Measurements from ENCODE around the gene FAM234B.
A peak's percentile ranks its signal among the peaks of the same experiment; 100 is the strongest.

The FAM234B gene, protein sequence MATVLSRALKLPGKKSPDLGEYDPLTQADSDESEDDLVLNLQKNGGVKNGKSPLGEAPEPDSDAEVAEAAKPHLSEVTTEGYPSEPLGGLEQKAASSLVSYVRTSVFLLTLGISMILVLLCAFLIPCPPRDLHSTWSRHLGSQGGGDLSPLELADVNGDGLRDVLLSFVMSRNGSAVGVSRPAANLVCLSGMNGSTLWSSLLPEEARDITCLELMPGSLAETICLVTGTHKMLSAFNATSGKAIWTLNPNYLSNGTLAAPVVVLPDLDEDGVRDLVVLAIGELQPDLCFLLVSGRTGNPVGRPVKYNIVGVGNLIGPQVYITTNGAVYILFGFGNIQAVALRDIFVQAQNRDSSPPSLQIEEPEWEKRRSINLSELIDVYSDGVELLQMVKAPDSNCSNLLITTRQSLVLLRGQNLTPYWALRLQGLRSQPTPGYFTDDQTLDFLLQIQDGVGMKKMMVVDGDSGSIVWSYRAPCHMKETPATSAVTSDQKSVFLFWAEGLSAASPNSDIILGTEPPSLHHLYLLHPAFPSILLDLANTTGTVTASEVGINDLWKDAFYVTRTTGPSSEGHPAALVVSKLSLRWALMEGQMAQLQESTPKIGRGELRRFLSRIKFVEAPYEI

GRCh38 chr12:13044002-13044905, at the start of gene FAM234B:
Gene FAM234B (plus strand): TSS chr12:13044381. CDS start chr12:13044404, 23 bp downstream.
- H3K27me3 Mint-ChIP-seq = no peaks in the 10 kb centered on the region
- no peaks in the 10 kb centered on the region for H3K9me3 Mint-ChIP-seq
- H3K27ac Mint-ChIP-seq = peak within 1 kb of the TSS; percentile 85
- H3K4me1 Mint-ChIP-seq = peaks cover 15% of the 10 kb centered on the region
- DNase-seq (ENCODE audit: low spot score in 2 of 2) = peak; percentile 60 to 68
- peak; percentile 96 for ATAC-seq (ENCODE audit: low read depth)
- no peaks in the 10 kb centered on the region for H3K36me3 Mint-ChIP-seq
- peak within 1 kb of the TSS; percentile 89 for H3K4me3 Mint-ChIP-seq

GRCh38 chr12:12995088-12995487, 49.1 kb upstream of the FAM234B start:
- peaks cover 1% of the 10 kb centered on the region for H3K36me3 Mint-ChIP-seq
- H3K4me3 Mint-ChIP-seq = no peak overlapping the region
- H3K4me1 Mint-ChIP-seq = peaks cover 22% of the 10 kb centered on the region
- no peak overlapping the region for H3K27ac Mint-ChIP-seq
- H3K9me3 Mint-ChIP-seq = no peaks in the 10 kb centered on the region
- H3K27me3 Mint-ChIP-seq = peaks cover 2% of the 10 kb centered on the region
- DNase-seq (ENCODE audit: low spot score in 2 of 2) = no peak
- no peak for ATAC-seq (ENCODE audit: low read depth)

DNA sequence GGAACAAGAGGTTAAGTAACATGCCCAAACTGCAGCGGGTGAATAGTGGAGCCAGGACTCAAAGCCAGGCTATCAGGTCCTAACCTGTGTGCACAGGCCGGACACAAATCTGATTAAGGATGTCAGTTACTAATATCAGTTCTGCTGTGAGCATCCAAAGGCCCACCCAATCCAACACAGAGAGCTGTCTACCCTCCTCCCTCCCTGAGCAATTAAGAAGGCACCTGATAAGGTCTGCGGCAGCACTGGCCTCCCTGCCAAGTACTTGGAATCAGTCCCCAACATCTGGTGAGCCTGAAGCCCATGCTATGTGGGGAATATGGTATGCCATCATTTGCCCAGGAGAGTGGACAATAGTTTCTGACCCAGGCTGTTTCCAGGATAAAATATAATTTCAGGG, 48.0 kb upstream of the FAM234B start:
- Mint-ChIP-seq H3K27me3 (peaks cover 1% of the 10 kb centered on the region), H3K9me3 (no peaks in the 10 kb centered on the region), H3K36me3 (peaks cover 1% of the 10 kb centered on the region), H3K27ac (no peak overlapping the region), H3K4me3 (no peak overlapping the region), H3K4me1 (peaks cover 24% of the 10 kb centered on the region)
- DNase-seq (ENCODE audit: low spot score in 2 of 2) (no peak), ATAC-seq (ENCODE audit: low read depth) (no peak)

GRCh38 chr12:12997156-12997555, 47.0 kb upstream of the FAM234B start:
- Mint-ChIP-seq H3K4me3 (no peak overlapping the region), H3K9me3 (no peaks in the 10 kb centered on the region), H3K4me1 (peaks cover 26% of the 10 kb centered on the region), H3K27ac (no peak overlapping the region), H3K36me3 (no peaks in the 10 kb centered on the region), H3K27me3 (no peaks in the 10 kb centered on the region)
- no peak for ATAC-seq (ENCODE audit: low read depth)
- DNase-seq (ENCODE audit: low spot score in 2 of 2) = no peak

- Mint-ChIP-seq H3K9me3 (no peaks in the 10 kb centered on the region), H3K36me3 (no peaks in the 10 kb centered on the region), H3K4me1 (peaks cover 30% of the 10 kb centered on the region), H3K4me3 (no peak overlapping the region), H3K27ac (no peak overlapping the region), H3K27me3 (no peaks in the 10 kb centered on the region)
- DNase-seq (ENCODE audit: low spot score in 2 of 2) (no peak), ATAC-seq (ENCODE audit: low read depth) (no peak)
Measured at GRCh38 chr12:12997734-12998133, 46.4 kb upstream of the FAM234B start.

DNA sequence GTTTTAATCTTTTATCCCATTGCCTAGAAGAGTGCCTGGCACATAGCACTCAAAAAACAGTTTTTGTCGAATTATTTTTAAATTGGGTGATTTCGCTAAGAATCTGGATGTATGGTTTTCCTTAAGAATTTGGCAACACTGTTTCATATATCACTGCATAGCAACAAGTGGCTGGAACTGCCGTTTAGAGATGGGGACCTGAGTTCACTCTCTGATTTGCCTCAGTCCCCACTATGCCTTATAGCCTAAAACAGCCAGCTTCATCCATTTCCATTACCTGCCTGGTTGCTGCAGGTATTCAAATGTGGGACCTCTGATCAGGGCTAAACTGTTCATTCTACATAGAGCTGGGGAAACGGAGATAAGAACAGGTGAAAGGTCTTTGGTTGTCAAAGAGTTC, 45.9 kb upstream of the FAM234B start:
- no peaks in the 10 kb centered on the region for H3K36me3 Mint-ChIP-seq
- no peak for DNase-seq (ENCODE audit: low spot score in 2 of 2)
- no peaks in the 10 kb centered on the region for H3K9me3 Mint-ChIP-seq
- H3K27me3 Mint-ChIP-seq = no peaks in the 10 kb centered on the region
- no peak for ATAC-seq (ENCODE audit: low read depth)
- H3K4me3 Mint-ChIP-seq = no peak overlapping the region
- H3K4me1 Mint-ChIP-seq = peaks cover 29% of the 10 kb centered on the region
- no peak overlapping the region for H3K27ac Mint-ChIP-seq

- Mint-ChIP-seq H3K27me3 (no peaks in the 10 kb centered on the region), H3K4me3 (peak overlapping the region; percentile 88), H3K27ac (peak overlapping the region; percentile 82), H3K9me3 (no peaks in the 10 kb centered on the region), H3K36me3 (no peaks in the 10 kb centered on the region), H3K4me1 (peaks cover 27% of the 10 kb centered on the region)
- DNase-seq (ENCODE audit: low spot score in 2 of 2) = no peak
- ATAC-seq (ENCODE audit: low read depth) = no peak
Measured at GRCh38 chr12:12999271-12999958, 44.8 kb upstream of the FAM234B start.

DNA sequence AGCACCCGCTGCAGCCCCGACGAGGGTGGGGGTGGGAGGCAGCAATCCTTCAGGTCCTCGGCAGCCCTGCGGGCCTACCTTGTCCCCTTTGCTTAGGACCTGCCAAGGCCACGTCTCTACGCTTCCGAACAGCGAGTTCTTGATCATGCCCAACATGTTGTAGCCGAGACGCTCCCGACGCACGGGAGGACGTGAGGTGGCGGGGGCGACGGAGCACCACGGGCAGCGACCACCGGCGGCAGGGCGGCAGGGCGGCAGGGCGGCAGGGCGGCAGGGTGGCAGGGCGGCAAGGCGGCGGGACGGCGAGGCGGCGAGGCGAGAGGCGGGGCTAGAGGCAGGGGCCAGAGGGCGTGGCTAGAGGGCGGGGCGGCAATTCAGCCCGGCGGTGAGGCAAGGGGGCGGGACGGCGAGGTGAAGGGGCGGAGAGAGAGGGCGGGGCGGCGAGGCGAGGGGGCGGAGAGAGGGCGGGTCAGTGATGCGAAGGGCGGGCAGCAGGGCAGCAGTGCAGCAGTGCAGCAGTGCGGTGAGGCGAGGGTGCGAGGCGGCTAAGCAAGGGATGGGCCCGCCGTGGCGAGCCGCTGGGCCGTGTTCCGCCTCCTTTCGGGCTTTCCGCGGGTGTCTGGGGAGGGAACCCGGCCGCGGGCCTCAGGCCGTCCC, 44.1 kb upstream of the FAM234B start, which contains the start of gene HEBP1:
Gene HEBP1 (minus strand): TSS at position 307 of the 657 bp plus-strand sequence. CDS start 151 bp downstream, at position 156.
- no peaks in the 10 kb centered on the region for H3K9me3 Mint-ChIP-seq
- peaks cover 1% of the 10 kb centered on the region for H3K27me3 Mint-ChIP-seq
- peak; percentile 88 for ATAC-seq (ENCODE audit: low read depth)
- peak within 1 kb of the TSS; percentile 82 for H3K27ac Mint-ChIP-seq
- DNase-seq (ENCODE audit: low spot score in 2 of 2) = peak; percentile 97
- peaks cover 27% of the 10 kb centered on the region for H3K4me1 Mint-ChIP-seq
- peak within 1 kb of the TSS; percentile 88 for H3K4me3 Mint-ChIP-seq
- no peaks in the 10 kb centered on the region for H3K36me3 Mint-ChIP-seq

GRCh38 chr12:13000616-13000924, 43.6 kb upstream of the FAM234B start:
- no peaks in the 10 kb centered on the region for H3K36me3 Mint-ChIP-seq
- peaks cover 27% of the 10 kb centered on the region for H3K4me1 Mint-ChIP-seq
- peak; percentile 31 for ATAC-seq (ENCODE audit: low read depth)

DNA sequence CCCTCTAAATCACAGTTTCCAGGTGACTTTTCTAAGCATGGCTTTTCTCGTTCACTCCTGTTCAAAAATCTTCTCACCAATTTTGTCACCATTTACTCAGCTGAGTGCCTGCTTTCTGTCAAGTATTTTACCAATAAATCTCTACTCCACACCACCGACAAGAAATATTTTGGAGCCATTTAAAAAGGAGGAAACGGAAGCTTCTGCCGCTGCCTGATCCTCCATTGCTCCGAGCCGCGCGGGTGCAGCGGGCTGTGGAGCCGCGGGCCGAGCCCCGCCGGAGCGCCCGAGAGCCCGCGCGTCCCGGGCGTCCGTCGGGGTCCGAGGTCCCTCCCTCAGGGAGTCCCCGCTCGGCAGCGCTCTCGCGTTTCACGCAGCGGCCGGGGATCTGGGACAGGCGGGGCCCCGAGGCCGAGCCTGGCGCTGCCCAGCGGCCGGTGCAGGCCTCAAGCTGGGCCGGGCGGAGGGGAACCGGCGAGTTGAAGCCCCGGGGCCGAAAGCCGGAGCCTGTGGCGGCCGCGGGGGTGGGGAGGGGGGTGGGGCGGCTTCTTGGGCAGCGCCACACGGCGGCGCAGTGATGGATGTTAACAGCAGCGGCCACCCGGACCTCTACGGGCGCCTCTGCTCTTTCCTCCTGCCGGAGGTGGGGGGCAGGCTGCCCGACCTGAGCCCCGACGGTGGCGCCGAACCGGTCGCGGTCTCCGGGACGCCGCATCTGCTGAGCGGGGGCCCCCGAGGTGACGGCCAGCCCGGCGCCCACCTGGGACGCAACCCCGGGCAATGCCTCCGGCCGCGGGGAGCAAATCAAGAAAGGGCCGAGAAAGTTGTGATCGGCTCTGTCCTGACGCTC, 43.0 kb upstream of the FAM234B start:
- ATAC-seq (ENCODE audit: low read depth) (peak; percentile 21), DNase-seq (ENCODE audit: low spot score in 2 of 2) (peak; percentile 27 to 57)
- H3K27me3 Mint-ChIP-seq = peaks cover 1% of the 10 kb centered on the region
- peaks cover 27% of the 10 kb centered on the region for H3K4me1 Mint-ChIP-seq
- peak overlapping the region; percentile 88 for H3K4me3 Mint-ChIP-seq
- H3K9me3 Mint-ChIP-seq = no peaks in the 10 kb centered on the region
- no peaks in the 10 kb centered on the region for H3K36me3 Mint-ChIP-seq
- peak overlapping the region; percentile 87 for H3K27ac Mint-ChIP-seq

More at GRCh38 chr12:13000616-13000924, 43.6 kb upstream of the FAM234B start:
- peak overlapping the region; percentile 82 for H3K27ac Mint-ChIP-seq
- peaks cover 1% of the 10 kb centered on the region for H3K27me3 Mint-ChIP-seq
- H3K9me3 Mint-ChIP-seq = no peaks in the 10 kb centered on the region
- no peak for DNase-seq (ENCODE audit: low spot score in 2 of 2)
- H3K4me3 Mint-ChIP-seq = peak overlapping the region; percentile 88

GRCh38 chr12:13001775-13002040, 42.5 kb upstream of the FAM234B start:
- DNase-seq (ENCODE audit: low spot score in 2 of 2) (no peak), ATAC-seq (ENCODE audit: low read depth) (no peak)
- Mint-ChIP-seq H3K36me3 (no peaks in the 10 kb centered on the region), H3K4me1 (peaks cover 27% of the 10 kb centered on the region), H3K27me3 (peaks cover 1% of the 10 kb centered on the region), H3K9me3 (no peaks in the 10 kb centered on the region), H3K27ac (peak overlapping the region; percentile 87), H3K4me3 (peak overlapping the region; percentile 86)

- H3K36me3 Mint-ChIP-seq = no peaks in the 10 kb centered on the region
- H3K4me3 Mint-ChIP-seq = peak overlapping the region; percentile 86
- ATAC-seq (ENCODE audit: low read depth) (no peak), DNase-seq (ENCODE audit: low spot score in 2 of 2) (no peak)
- peaks cover 1% of the 10 kb centered on the region for H3K27me3 Mint-ChIP-seq
- H3K9me3 Mint-ChIP-seq = no peaks in the 10 kb centered on the region
- H3K27ac Mint-ChIP-seq = peak overlapping the region; percentile 87
- H3K4me1 Mint-ChIP-seq = peaks cover 21% of the 10 kb centered on the region
Measured at GRCh38 chr12:13002301-13003097, 41.7 kb upstream of the FAM234B start.

All from memory B cell (primary cell).